Upper lobe of left lung (tissue), 4 donors: Measurements from ENCODE around the gene NELFB.

ENCODE experiments used
- POLR2A ChIP-seq, 4 donors: fragments of 450-650 bp; IDR thresholded peaks; one replicate each; pipeline ENCODE4 v1.5.1; 2016 to 2017; ENCODE audit warnings: antibody characterized with exemption in 4 of 4, mild to moderate bottlenecking in 2 of 4
- POLR2AphosphoS5 ChIP-seq, 2 donors: sonication (generic); formaldehyde crosslinking; IDR thresholded peaks; one replicate each; pipeline ENCODE4 v1.5.1; 2017; ENCODE audit warnings: antibody characterized with exemption in 2 of 2
- TF ChIP-seq, protein P1 (sequence below), 6 experiments: fragments of 450-650 bp in 4 of 6; fragments of 200-600 bp in 2 of 6; sonication (generic) in 2 of 6; IDR thresholded peaks; one replicate each; pipeline ENCODE4 v1.5.1; 2016 to 2019; ENCODE audit warnings: antibody characterized with exemption in 6 of 6

DNA sequence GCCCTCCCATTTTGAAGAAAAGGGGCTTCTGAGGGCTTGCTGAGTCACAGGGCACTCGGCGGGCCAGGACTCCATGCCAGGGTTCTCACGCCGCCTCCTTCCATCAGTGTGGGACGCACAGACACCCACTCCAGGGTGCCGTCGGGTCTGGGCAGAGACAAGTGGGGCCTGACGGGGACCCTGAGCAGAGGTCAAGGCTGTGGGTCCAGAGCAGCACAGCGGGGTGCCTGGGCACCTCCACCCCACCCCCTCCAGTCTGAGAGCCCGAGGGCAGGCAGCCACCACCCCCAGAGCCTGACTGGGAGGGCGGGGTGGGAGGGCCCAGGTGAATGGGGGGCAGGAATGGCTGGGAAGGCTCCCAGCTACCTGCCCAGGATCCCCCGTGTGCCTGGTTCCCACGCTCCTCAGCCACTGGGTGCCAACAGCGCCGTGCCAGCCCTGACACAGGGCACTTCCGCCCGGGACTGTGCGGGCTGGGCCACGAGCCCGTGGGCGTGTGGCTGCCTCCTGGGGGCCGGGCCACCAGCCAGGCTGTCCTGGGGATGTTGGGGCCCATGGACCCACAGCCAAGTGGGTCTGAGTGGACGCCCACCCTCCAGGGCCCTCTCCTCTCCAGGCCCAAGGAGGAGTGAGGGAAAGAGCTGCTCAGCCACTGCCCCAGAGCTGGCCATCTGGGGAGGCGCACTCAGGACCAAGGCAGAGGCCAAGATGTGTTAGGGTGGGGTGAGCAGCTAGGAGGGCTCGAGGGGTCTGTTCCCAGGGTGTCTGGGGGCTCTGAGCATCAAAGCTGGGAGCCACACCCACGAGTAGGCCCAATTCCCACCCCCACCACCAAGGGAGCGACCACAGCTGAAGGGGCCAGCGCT, 57.1 kb downstream of the NELFB start:
- TF ChIP-seq, protein P1, sequence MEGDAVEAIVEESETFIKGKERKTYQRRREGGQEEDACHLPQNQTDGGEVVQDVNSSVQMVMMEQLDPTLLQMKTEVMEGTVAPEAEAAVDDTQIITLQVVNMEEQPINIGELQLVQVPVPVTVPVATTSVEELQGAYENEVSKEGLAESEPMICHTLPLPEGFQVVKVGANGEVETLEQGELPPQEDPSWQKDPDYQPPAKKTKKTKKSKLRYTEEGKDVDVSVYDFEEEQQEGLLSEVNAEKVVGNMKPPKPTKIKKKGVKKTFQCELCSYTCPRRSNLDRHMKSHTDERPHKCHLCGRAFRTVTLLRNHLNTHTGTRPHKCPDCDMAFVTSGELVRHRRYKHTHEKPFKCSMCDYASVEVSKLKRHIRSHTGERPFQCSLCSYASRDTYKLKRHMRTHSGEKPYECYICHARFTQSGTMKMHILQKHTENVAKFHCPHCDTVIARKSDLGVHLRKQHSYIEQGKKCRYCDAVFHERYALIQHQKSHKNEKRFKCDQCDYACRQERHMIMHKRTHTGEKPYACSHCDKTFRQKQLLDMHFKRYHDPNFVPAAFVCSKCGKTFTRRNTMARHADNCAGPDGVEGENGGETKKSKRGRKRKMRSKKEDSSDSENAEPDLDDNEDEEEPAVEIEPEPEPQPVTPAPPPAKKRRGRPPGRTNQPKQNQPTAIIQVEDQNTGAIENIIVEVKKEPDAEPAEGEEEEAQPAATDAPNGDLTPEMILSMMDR (IDR thresholded peaks at IDR 0.05), result no peak
- TF ChIP-seq POLR2A (IDR thresholded peaks at IDR 0.05) (no peak), POLR2AphosphoS5 (IDR thresholded peaks at IDR 0.05) (no peak)
